Ramos (cell line): ENCODE data around the gene LY6G6F.

Experiments used
- in situ Hi-C: fragments of 300-500 bp; cut with MboI; formaldehyde crosslinking; loops from one replicate; pipeline ENCODE4 v1.14.3; 2022; ENCODE audit warnings: low sequenced_read_pairs; ENCODE audit not compliant: unreplicated experiment

Gene LY6G6F

DNA sequence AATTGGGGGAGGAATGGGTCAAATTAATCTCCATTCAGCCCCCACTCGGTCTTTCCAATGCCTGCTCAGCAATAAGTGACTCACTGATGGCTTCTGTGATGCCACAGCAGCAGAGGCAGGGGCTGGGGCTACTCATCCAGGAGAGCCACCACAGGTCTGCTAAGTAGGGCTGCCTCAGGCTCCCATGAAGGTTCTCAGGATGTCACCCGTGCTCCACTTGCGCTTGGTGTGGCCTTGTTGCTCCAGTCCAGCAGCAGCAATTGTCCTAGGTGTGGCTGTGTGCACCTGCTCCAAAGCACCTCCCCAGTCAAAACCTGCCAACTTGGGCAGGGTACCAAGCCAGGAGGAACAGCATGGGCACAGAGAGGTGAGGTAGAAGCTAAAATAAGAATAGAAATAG, 15.5 kb downstream of the LY6G6F start:
- in situ Hi-C loops = no loop called here

DNA sequence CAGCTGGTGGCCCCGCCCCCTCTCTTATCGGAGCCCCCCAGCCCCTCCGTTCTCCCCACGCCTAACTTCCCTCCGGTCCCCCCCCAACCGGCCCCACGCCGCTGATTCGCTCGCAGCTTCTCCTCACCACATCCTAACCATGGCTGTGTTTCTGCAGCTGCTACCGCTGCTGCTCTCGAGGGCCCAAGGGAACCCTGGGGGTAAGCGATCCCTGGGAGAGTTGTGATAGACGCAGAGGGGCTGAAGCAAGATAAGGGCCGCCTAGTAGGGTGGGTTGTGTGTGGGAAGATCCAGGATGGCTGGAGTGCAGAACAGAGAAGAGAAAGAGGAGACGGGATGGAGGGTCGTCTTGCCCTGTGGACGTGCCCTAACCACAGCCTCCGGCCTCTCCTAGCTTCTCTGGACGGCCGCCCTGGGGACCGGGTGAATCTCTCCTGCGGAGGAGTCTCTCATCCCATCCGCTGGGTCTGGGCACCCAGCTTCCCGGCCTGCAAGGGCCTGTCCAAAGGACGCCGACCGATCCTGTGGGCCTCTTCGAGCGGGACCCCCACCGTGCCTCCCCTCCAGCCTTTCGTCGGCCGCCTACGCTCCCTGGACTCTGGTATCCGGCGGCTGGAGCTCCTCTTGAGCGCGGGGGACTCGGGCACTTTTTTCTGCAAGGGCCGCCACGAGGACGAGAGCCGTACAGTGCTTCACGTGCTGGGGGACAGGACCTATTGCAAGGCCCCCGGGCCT, 16.7 kb downstream of the LY6G6F start, which contains the start of gene MPIG6B:
MPIG6B (plus strand) TSS at position 129 of the 735 bp plus-strand sequence; CDS start at position 140, 11 bp downstream.
- in situ Hi-C loops = no loop called here

DNA sequence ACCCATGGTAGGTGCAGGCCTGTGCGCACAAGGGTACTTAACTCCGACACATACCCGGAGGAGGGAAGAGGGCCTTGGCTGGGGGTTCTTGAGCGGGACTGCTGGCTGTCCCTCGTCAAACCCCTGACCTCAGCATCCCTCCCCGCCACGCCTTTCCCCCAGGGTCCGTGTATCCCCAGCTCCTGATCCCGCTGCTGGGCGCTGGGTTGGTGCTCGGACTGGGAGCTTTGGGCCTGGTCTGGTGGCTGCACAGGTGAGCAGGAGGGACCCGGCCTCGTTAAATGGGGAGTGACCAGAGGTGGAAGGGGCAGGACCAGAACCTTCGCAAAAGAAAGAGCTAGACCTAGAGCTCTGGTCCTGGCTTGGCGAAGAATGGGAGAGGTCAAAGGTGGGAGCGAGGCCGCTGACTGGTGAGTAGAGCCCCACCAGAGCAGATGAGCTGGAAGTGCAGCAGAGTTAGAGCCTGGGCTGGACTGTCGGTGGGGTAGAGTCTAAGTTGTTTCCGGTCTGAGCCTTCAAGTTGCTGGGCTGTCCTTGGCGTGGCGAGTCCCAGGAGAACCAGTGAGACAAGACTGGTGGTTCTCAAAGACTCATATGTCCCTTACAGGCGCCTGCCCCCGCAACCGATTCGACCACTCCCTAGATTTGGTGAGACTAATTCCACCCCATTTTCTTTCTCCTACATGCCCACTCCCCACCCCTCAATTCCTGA, 17.5 kb downstream of the LY6G6F start:
- in situ Hi-C loops = no loop called here

DNA sequence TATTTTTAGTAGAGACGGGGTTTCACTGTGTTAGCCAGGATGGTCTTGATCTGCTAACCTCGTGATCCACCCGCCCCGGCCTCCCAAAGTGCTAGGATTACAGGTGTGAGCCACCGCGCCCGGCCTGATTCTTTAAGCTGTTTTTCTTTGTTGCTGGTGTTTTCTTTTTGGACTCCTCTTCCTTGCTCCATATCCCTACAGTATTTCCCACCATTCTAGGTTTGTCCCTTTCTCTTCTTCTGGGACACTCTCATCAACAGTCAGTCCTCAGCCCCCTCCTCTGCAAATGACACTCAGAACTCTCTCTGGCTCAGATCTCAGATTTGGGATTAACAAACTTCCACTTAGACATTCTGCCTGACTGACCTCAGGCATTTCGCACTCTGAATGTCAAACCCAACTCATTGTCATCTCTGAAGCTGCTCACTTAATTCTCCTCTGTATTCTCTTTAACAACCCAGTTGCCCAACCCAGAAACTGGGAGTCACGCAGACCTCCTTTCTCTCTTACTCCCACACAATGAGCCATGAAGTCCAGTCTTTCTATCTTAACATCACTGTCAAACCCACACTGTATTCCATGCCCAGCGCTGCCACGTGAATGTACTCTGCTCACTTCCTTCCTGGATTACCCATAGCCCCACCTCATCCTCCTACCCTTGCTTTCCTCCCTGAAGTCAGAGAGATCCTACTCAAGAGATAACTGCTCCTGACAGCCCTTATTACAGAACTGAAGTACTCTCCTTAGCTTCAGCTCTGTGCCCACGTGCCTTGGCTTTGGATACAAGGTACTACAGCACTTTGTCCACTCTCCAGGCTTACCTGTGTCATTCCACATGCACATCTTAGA, 19.1 kb downstream of the LY6G6F start:
- in situ Hi-C loops = no loop called here

DNA sequence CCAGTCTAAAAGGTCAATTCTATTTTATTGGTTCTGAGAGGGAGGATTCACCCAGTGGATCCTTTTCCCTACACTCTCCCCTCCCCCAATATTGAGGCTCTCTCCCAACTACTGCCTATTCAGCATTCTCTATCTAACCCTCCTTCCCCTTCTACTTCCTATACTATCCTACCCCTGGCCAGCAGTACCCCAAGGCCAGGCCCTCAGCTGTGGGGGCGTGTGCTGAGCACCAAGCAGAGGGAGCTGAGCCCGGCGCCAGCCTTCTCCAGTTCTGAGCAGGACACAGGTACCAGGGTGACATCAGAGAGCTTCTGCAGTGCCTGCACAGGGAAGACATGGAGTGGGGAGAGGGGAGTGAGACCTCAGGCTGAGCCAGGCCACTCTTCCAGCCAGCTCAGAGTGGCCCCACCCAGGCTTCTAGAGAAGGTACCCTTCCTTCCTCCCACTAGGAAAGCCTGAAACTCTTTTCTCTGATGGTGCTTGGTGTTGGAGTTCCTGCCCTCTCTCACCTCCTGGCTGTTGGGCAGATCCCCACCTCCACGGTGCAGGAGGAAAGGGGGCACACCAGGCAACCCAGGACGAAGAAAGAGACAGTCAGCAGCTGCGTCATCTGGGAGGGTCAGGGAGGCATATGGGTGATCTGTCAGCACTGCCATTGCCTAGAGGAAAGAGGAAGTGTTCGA, 20.5 kb downstream of the LY6G6F start:
- in situ Hi-C loops = no loop called here

DNA sequence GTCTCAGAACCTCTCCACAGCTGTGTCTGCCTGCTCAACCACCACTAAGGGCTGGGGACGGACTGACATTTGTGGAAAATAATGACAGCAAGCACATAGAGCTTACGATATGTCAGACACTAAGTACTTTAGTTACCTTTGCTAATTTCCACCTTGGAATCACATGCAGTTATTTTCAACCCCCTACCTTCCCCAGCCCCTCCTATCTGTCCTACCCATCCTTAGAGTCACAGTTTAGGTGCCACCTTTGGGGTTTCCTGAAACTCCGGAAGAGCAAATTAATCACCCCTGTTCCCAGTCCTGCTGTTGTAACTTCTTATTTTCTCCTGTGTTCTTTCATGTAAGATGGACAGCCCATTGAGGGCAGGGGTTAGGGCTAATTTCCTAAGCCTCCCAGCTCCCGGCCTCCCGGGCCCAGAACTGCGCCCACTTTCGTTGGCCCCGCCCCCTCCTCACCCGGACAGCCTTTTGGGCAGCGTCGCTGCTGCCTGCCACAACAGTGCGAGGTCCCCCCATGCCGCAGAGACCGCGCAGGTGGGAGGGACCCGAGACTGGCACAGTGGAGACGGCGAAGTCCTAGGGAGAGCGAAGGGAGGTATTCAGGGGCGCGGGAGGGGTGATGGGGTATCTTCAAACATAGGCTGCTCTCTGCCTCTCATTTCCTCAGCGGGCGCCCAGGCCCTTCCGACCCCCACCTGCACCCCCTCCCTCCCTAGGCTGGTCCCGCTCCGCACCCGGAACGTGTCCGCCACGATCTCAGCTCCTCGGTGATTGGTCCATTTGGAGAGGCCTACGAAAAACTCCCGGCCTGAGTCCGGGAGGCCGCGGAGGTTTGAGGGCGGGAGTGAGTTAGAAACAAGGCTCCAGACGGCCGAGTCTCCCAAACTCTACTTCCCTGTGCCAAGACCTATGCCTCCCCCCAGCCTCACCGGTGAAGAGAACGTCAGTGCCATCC, 21.3 kb downstream of the LY6G6F start:
- in situ Hi-C loops = no loop called here

DNA sequence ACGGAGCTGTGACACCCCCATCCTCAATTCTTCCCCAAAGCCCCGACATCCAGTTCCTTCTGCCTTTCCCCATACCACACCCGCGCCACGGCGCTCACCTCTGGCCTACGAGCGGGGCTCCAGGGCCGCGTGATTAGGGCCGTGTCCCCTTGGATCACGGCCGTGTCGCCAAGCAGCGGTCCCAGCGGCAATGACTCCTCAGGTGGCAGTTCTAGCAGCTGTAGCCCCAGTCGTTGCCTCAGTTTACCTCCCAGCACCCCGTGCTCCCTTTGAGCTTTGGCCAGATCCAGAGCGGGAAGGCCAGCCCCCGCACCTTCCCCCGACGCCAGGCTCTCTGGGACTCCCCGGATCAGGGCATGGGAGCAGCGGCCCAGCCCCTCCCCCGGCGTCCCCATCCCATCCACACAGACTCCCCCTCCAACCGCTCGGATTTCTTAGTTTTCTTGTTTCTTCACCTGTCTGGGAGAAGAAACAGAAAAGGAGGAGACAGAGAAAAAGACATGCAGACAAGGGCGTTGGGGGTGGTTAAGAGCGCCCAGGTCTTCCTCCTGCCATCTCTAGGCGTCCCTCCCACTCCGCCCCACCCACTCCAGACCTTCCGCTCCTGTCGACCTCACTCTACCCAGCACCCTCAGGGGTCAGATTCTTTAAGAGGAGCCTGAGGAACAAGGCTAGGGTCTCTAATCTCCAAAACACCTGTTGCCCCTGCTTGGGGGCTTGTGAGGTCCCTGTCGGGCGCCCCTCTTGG, 22.3 kb downstream of the LY6G6F start, which contains the start of gene DDAH2:
DDAH2 (minus strand) TSS at position 533 of the 748 bp plus-strand sequence; CDS start at position 395, 138 bp downstream.
- in situ Hi-C loops = no loop called here

DNA sequence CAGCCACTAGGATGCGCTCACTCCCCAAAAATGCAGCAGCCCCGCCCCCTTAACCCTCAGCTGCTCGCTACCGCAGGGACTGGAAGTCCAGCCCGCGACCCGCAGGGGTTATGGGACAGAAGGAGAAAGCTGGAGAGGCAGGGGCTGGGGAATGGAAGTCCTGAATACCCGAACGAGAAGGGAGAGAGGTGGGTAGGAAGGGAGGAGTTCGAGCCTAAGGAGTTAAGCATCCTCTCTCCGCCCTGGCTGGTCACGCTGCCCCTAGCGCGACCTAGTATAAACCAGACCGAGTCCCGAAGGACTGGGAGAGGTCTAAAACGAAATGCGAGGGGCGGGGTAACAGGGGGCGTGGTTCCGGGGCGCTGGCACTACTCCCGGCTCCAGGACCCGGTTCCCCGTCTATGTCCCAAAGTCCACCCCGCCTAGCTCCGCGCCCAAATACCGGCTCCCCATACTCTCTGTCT, 22.9 kb downstream of the LY6G6F start:
- in situ Hi-C loops = no loop called here

DNA sequence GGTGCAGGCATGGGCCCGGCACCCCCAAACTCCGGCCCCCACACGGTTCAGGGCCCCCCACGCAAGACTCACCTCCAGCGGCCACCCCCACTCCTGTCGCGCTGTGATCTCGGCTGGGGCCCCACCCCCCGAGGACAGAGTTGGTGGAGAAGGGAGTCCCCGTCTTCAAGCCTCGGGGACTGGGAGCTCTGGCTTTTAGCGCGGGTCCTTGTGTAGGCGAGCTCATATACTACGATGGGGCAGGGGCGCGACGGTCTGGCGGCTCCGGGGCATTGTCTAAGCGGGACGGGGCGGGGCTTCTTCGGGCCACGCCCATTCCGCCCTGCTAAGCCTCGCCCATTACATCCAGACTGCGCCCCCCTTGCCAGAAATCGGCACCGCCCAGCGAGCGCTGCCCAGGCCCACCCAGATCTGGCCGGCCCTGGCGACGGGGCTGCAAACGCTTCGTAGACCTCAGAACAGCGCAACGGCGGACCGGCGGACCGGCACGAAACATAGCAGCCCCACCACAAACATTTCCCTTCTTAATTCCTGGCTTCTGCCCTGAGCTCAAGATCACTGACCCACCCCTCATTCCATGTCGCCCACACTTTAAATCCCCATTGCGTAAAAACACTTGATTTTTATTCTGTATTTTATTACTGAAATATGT, 23.4 kb downstream of the LY6G6F start:
- in situ Hi-C loops = no loop called here

DNA sequence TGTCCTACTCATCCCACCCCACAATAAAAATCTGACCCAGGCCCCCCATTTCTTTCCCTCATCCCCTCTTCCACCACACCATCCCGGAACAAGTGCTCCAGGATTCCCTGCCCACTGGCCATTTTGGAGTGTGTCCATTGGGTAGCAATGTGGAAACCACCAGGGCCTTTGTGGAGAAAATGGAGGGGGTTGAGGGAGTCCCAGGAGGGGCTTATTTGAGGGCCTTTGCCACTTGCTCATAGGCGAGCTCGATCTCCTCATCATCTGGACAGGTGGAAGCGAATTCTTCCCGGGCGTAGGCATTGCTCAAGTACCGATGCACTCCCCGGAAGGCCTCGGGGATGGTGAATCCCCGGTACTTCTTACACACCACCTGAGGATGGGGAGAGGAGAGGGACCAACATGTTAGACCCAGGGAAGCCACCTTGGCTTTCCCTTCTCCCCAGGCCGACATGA, 24.0 kb downstream of the LY6G6F start:
- in situ Hi-C loops = no loop called here

DNA sequence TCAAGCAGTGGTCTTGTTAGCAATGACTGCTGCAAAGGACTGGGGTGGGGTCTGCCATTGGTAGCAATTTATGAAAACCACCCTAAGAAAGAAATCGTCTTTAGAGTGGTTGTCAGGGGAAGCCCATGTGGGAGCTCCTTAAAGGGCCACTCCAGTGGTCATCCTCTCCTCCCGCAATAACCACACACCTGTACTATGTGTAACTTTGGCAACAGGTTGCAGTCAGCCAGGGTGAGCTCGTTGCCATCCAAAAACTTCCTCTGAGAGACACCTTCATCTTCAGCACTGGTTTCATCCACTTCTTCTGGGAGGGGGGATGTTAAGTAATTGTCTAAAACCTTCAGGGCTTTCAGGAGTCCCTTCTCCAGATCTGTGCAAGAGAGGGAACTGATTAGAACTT, 25.4 kb downstream of the LY6G6F start:
- in situ Hi-C loops = no loop called here

DNA sequence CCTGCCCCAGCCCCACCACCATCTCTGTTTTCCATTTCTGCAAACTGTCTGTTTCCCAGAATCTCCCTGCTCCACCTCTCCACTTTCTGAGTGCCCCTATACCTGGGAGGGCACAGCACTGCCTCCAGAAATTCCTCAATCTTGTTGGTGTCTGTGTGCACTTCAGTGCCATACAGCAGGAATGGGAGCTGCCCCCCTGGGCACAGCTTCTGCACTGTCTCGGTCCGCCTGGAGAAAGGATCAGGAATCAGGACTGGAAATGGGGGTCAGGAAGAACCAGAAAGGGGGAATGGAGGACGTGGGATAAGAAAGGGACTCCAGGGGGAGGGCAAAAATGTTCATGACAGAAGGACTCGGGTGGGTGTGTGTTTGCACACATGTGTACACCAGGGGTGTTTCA, 27.1 kb downstream of the LY6G6F start:
- in situ Hi-C loops = no loop called here

DNA sequence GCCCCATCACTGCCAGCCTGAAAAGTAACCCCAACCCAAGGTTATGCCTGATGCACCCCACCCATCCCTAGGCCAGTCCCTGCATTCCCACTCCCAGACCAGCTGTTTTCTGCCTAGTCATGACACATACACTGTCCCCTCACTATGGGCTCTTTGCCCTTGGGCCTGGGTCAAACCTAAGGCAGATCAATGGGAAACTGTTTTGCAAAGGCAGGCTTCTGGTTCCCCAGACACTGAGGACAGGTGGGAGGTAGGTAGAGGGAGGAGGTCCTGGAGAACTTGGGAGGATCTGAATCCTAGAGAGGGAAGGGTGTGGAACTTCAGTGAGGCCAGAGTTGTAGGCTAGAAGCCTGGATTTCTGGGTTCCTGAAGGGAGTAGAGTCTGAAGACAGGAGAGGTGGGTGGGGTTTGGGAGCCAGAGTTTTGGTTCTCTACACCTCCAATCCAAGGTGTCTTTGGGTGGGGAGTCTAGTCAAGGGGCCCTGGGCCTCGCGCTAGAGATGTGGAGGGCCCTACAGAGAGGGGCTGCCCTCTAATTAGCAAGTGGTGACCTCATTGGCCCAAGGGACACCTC, 27.7 kb downstream of the LY6G6F start:
- in situ Hi-C loops = no loop called here

DNA sequence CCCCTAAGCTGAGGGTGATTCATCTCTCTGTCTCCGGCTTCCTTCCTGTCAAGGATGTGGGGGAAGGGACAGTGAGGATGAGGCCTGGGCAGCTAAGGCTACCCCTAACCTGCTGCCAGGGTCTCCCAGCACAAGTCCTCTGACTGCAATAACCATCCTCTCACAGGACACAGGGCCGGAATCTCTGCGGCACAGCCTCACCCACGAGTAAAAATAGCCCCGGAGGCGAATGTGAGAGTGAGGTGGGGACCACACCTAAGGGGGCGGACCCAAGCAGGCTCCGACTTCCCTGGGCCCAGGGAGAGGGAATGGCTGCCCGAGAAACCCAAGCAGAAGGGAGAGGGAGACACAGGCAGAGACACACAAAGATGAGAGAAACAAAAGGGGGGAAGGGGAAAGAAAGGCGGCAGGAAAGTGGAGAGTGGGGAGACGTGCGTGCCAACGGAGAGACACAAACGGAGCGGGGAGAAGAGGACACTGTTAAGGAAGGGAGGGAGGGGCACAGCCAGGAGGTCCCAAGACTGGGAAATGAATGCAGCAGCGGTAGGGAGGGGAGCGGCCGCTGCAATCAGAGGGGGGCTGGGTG, 28.2 kb downstream of the LY6G6F start:
- in situ Hi-C loops = no loop called here

DNA sequence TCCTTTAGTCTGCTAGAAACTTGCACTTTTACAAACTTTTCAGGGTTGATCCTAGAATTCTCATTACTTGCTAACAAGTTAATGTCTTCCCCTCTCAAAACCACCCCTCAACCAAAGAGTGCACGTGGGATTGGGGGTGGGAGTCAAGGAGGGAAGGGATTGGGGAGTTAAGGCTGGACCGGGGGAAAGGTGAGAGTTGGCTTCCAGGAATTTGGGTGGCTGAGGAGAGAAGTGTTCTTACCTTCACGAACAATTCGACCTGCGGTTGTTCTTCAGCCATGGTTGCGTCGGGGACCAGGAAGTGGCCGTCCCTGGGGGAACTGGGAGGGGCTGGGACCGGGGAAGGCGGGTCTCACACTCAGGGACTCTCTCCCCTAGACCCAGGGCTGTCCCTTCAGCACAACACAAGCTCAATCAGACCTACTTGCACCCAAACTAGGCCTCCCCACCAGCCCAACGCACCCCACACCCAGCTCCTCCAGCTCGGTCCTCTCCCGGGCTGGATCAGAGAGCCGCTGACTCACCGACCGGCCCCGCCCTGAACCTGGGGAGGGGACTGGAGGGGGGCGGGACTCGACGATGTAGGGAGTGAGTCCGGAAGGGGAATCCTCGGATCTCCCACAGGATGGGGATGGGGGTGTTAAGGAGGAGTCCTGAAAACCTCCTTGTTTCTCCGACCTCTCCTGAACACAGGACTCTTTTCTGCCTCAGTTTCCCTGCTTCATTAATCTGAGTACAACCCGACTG, 29.5 kb downstream of the LY6G6F start, which contains the start of gene CLIC1:
CLIC1 (minus strand) TSS at position 510 of the 747 bp plus-strand sequence; CDS start at position 280, 230 bp downstream.
- in situ Hi-C loops = no loop called here

DNA sequence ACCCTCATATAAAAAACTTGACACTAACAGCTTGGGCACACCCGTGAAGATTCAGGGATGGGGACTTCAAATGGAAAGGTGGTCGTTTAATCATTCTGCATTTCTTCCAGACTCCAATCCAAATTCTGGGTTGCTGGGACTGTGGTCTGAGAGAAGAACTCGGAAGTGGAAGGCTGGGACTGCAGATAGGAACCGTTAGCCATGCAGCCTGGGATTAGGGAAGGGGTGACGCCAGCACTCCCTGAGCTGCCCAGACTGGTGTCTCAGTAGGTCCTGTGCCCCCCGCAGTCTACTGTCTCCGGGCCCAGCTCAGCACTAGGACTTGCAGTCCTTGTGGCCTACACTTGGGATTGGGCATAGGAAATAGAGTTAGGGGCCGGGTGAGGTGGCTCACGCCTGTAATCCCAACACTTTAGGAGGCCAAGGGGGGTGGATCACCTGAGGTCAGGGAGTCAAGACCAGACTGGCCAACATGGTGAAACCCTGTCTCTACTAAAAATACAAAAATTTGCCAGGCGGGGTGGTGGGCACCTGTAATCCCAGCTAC, 30.2 kb downstream of the LY6G6F start:
- in situ Hi-C loops = no loop called here
